Gastrocnemius medialis (tissue), 4 donors: ENCODE measurements around the gene NCMAP.

ENCODE experiments used
- CTCF ChIP-seq, 5 experiments: fragments of 450-650 bp in 3 of 5; fragments of 200-600 bp in 2 of 5; sonication (generic) in 2 of 5; IDR thresholded peaks in 4 of 5; conservative IDR thresholded peaks in 1 of 5; 1 replicate in 4 of 5; 2 replicates in 1 of 5; pipeline ENCODE4 v1.5.1; 2016 to 2019; ENCODE audit warnings: antibody characterized with exemption in 5 of 5, mild to moderate bottlenecking in 3 of 5, moderate library complexity in 3 of 5
- POLR2A ChIP-seq, 2 donors: fragments of 450-650 bp; IDR thresholded peaks; one replicate each; pipeline ENCODE4 v1.6.1; 2017; ENCODE audit warnings: antibody characterized with exemption in 2 of 2, mild to moderate bottlenecking in 2 of 2, moderate library complexity in 2 of 2

- TF ChIP-seq CTCF (IDR thresholded peaks at IDR 0.05 in 4 of 5, conservative IDR thresholded peaks at IDR 0.05 in 1 of 5) (no peak), POLR2A (IDR thresholded peaks at IDR 0.05) (no peak)
These were observed 14.6 kb downstream of the NCMAP start for GRCh38 chr1:24570265-24571125.
